ENCODE results near the gene RPS27. TPM values are rescaled to one million over a fixed set of nuclear protein-coding genes. Genes with fewer than 3 reads are reported as not detected.

The RPS27 gene
- total RNA-seq, 1 experiment from 2014 or later = 1,548 TPM

- intact Hi-C loops (cut with micrococcal nuclease; ENCODE audit: unreplicated experiment) = no loop called here
These were observed 36.6 kb upstream of the RPS27 start for GRCh38 chr1:153953859-153954365.

GRCh38 chr1:153954826-153955225, 35.7 kb upstream of the RPS27 start:
- DNase-seq (ENCODE audit: low spot score) = no peak
- Histone ChIP-seq H3K4me1 (ENCODE audit: insufficient read depth, low read length, poor library complexity, severe bottlenecking) (peaks cover 3% of the 10 kb centered on the region), H3K4me3 (ENCODE audit: low read depth, low read length, poor library complexity, severe bottlenecking) (no peak overlapping the region), H3K36me3 (ENCODE audit: insufficient read depth, low read length, poor library complexity, severe bottlenecking) (peaks cover 26% of the 10 kb centered on the region), H3K9me3 (ENCODE audit: low read depth, low read length, poor library complexity, severe bottlenecking) (no peaks in the 10 kb centered on the region), H3K27ac (ENCODE audit: low read depth, low read length, poor library complexity, severe bottlenecking) (no peak overlapping the region), H3K27me3 (replicated peaks; ENCODE audit: insufficient read depth, low read depth, low read length, poor library complexity) (no peaks in the 10 kb centered on the region)
- TF ChIP-seq EZH2 (IDR thresholded peaks at IDR 0.05; ENCODE audit: borderline replicate concordance, low read depth, low read length, poor library complexity, severe bottlenecking) (no peak), CTCF (conservative IDR thresholded peaks at IDR 0.05; ENCODE audit: low read depth, low read length) (no peak)
- CTCF ChIA-PET = no interaction called here
- POLR2A ChIA-PET (ENCODE audit: low non-redundant PET) = no interaction called here
- intact Hi-C loops (cut with micrococcal nuclease; ENCODE audit: unreplicated experiment) = no loop called here
- BruUV-seq (replicated peaks) = no TSS peak

More at GRCh38 chr1:153953859-153954365, 36.6 kb upstream of the RPS27 start:
- H3K4me3 ChIP-seq (ENCODE audit: low read depth, low read length, poor library complexity, severe bottlenecking) = no peak overlapping the region
- peaks cover 26% of the 10 kb centered on the region for H3K36me3 ChIP-seq (ENCODE audit: insufficient read depth, low read length, poor library complexity, severe bottlenecking)
- H3K4me1 ChIP-seq (ENCODE audit: insufficient read depth, low read length, poor library complexity, severe bottlenecking) = peaks cover 3% of the 10 kb centered on the region
- H3K27ac ChIP-seq (ENCODE audit: low read depth, low read length, poor library complexity, severe bottlenecking) = no peak overlapping the region
- ChIA-PET CTCF (no interaction called here), POLR2A (ENCODE audit: low non-redundant PET) (no interaction called here)
- no peaks in the 10 kb centered on the region for H3K27me3 ChIP-seq (replicated peaks; ENCODE audit: insufficient read depth, low read depth, low read length, poor library complexity)
- no peak for TF ChIP-seq EZH2 (IDR thresholded peaks at IDR 0.05; ENCODE audit: borderline replicate concordance, low read depth, low read length, poor library complexity, severe bottlenecking)
- no peak for TF ChIP-seq CTCF (conservative IDR thresholded peaks at IDR 0.05; ENCODE audit: low read depth, low read length)
- no TSS peak for BruUV-seq (replicated peaks)
- H3K9me3 ChIP-seq (ENCODE audit: low read depth, low read length, poor library complexity, severe bottlenecking) = no peaks in the 10 kb centered on the region
- DNase-seq (ENCODE audit: low spot score) = no peak

DNA sequence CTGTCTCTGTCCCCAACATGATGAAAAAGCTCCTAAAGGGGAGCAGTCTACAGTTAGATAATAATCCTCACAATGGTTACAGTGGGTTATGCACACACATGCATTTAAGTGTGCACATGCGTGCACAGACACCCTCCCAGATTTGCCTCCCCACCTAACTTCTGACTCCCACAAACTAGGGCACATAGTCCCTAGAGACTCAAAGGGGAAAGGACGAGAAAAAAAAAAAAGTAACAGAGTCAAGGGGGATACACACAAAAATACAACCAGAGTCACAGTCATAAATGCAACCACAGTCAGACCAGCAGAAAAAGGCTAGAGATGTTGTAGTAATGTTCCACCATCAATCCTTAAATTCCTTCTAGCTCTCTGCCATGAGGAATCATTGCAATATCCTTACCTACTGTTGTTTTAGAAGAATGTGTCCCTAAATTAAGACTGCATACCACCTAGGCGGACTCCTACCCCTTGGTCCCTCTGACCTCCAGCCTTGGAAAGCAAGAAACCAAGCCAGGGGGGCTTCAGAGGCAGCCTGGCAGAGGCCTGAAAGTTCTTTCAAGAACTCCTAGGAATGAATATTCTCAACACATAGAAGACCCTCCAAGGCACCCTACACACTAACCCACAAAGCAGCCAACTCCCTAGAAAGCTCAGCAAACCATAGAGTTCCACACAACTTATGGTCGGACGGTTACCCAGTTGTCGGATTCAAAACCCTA, 33.4 kb upstream of the RPS27 start:
- ChIA-PET POLR2A (ENCODE audit: low non-redundant PET) (no interaction called here), CTCF (no interaction called here)
- H3K36me3 ChIP-seq (ENCODE audit: insufficient read depth, low read length, poor library complexity, severe bottlenecking) = peaks cover 22% of the 10 kb centered on the region
- intact Hi-C loops (cut with micrococcal nuclease; ENCODE audit: unreplicated experiment) = no loop called here
- no peaks in the 10 kb centered on the region for H3K27me3 ChIP-seq (replicated peaks; ENCODE audit: insufficient read depth, low read depth, low read length, poor library complexity)
- TF ChIP-seq EZH2 (IDR thresholded peaks at IDR 0.05; ENCODE audit: borderline replicate concordance, low read depth, low read length, poor library complexity, severe bottlenecking) (no peak), CTCF (conservative IDR thresholded peaks at IDR 0.05; ENCODE audit: low read depth, low read length) (no peak)
- H3K4me3 ChIP-seq (ENCODE audit: low read depth, low read length, poor library complexity, severe bottlenecking) = peak overlapping the region; percentile 95
- H3K27ac ChIP-seq (ENCODE audit: low read depth, low read length, poor library complexity, severe bottlenecking) = peak overlapping the region; percentile 84
- peaks cover 13% of the 10 kb centered on the region for H3K4me1 ChIP-seq (ENCODE audit: insufficient read depth, low read length, poor library complexity, severe bottlenecking)
- BruUV-seq (replicated peaks) = no TSS peak
- DNase-seq (ENCODE audit: low spot score) = no peak
- H3K9me3 ChIP-seq (ENCODE audit: low read depth, low read length, poor library complexity, severe bottlenecking) = no peaks in the 10 kb centered on the region

Data from A673 (cell line).